Gastroesophageal sphincter (tissue), 4 donors: ENCODE data around the gene NRXN3. TPM values are rescaled to one million over a fixed set of nuclear protein-coding genes. Genes with fewer than 3 reads are reported as not detected.

Source experiments
- ATAC-seq: fragments of 150-250 bp; one replicate; pipeline ENCODE4 v1.9.1; 2016; ENCODE audit warnings: mild to moderate bottlenecking, moderate library complexity
- H3K27ac ChIP-seq, 4 donors: fragments of 200-600 bp; sonication (generic) in 3 of 4; 1 replicate in 3 of 4; 2 replicates in 1 of 4; pipeline ENCODE4 v1.5.1; 2016 to 2019
- H3K27me3 ChIP-seq: fragments of 200-600 bp; sonication (generic); one replicate; pipeline ENCODE4 v1.5.1; 2019
- H3K36me3 ChIP-seq, 2 donors: fragments of 200-600 bp; sonication (generic); one replicate each; pipeline ENCODE4 v1.5.1; 2019; ENCODE audit warnings: control low read depth in 1 of 2
- H3K4me1 ChIP-seq, 3 donors: fragments of 200-600 bp; sonication (generic); 1 replicate in 2 of 3; 2 replicates in 1 of 3; pipeline ENCODE4 v1.5.1; 2016 to 2019; ENCODE audit warnings: control low read depth in 2 of 3
- H3K4me3 ChIP-seq, 2 donors: fragments of 200-600 bp; sonication (generic); one replicate each; pipeline ENCODE4 v1.5.1; 2019; ENCODE audit warnings: mild to moderate bottlenecking in 1 of 2, moderate library complexity in 1 of 2
- H3K9me3 ChIP-seq, 3 donors: fragments of 200-600 bp; sonication (generic); one replicate each; pipeline ENCODE4 v1.5.1; 2017 to 2019; ENCODE audit warnings: control low read depth in 2 of 3
- CTCF ChIP-seq, 4 experiments: fragments of 200-600 bp in 2 of 4; fragments of 450-650 bp in 2 of 4; sonication (generic) in 1 of 4; IDR thresholded peaks; one replicate each; pipeline ENCODE4 v1.5.1; 2017 to 2019; ENCODE audit warnings: antibody characterized with exemption in 4 of 4, mild to moderate bottlenecking in 2 of 4, moderate library complexity in 2 of 4
- EP300 ChIP-seq: sonication (generic); formaldehyde crosslinking; IDR thresholded peaks from one replicate; pipeline ENCODE4 v1.6.1; 2017; ENCODE audit warnings: antibody characterized with exemption, mild to moderate bottlenecking
- POLR2A ChIP-seq, 2 donors: fragments of 450-650 bp; IDR thresholded peaks; one replicate each; pipeline ENCODE4 v1.6.1; 2017; ENCODE audit warnings: antibody characterized with exemption in 2 of 2, mild to moderate bottlenecking in 2 of 2, moderate library complexity in 1 of 2
- POLR2AphosphoS5 ChIP-seq: sonication (generic); formaldehyde crosslinking; IDR thresholded peaks from one replicate; pipeline ENCODE4 v1.6.1; 2017; ENCODE audit warnings: antibody characterized with exemption
- WGBS, 2 donors: methylation state at CpG; one replicate each; pipeline ENCODE4 v1.1.5; 2018; ENCODE audit warnings: low coverage in 1 of 2; 5-methylcytosine and 5-hydroxymethylcytosine counted together
- small RNA-seq, 4 donors: library from RNA; depleted of rRNA; stranded (forward); fragments of <200 nt; gene quantifications; one replicate each; pipeline ENCODE3, GENCODE V24; 2016
- total RNA-seq, 4 donors: library from RNA; depleted of rRNA; stranded (reverse); fragments of >200 nt; gene quantifications; one replicate each; pipeline ENCODE4 v1.1.0, GENCODE V29; 2016

Gene NRXN3
- total RNA-seq, 4 donors from 2014 or later: 74.2 to 192 (median 98.2) TPM

- TF ChIP-seq CTCF (IDR thresholded peaks at IDR 0.05) (no peak), POLR2A (IDR thresholded peaks at IDR 0.05) (no peak), POLR2AphosphoS5 (no peak), EP300 (no peak)
- no peaks in the 10 kb centered on the region for H3K27me3 ChIP-seq
- H3K36me3 ChIP-seq: no peaks in the 10 kb centered on the region
- ATAC-seq: no peak
- H3K27ac ChIP-seq: no peak overlapping the region
- 85 to 94% methylated on average over 2 of the region's 2 CpGs for WGBS, 2 donors
- no peaks in the 10 kb centered on the region for H3K4me1 ChIP-seq
- H3K9me3 ChIP-seq: no peaks in the 10 kb centered on the region
- H3K4me3 ChIP-seq: no peak overlapping the region
These were observed 1744.4 kb downstream of the NRXN3 start for GRCh38 chr14:79914595-79914994.

- ATAC-seq: no peak
- H3K27me3 ChIP-seq: no peaks in the 10 kb centered on the region
- no peak for TF ChIP-seq EP300
- TF ChIP-seq CTCF (IDR thresholded peaks at IDR 0.05): no peak
- TF ChIP-seq POLR2AphosphoS5: no peak
- TF ChIP-seq POLR2A (IDR thresholded peaks at IDR 0.05): no peak
- H3K36me3 ChIP-seq: no peaks in the 10 kb centered on the region
- no peak overlapping the region for H3K27ac ChIP-seq
- H3K4me1 ChIP-seq: no peaks in the 10 kb centered on the region
- no peak overlapping the region for H3K4me3 ChIP-seq
- WGBS, 2 donors: 56 to 75% methylated on average over 1 of the region's 1 CpG
- no peaks in the 10 kb centered on the region for H3K9me3 ChIP-seq
These were observed 1745.2 kb downstream of the NRXN3 start for GRCh38 chr14:79915406-79915805.

GRCh38 chr14:79916281-79916680 is 1746.1 kb downstream of the NRXN3 start:
- Histone ChIP-seq H3K4me1 (no peaks in the 10 kb centered on the region), H3K4me3 (no peak overlapping the region), H3K9me3 (no peaks in the 10 kb centered on the region), H3K27ac (no peak overlapping the region), H3K36me3 (no peaks in the 10 kb centered on the region), H3K27me3 (no peaks in the 10 kb centered on the region)
- no peak for ATAC-seq
- TF ChIP-seq EP300 (no peak), CTCF (IDR thresholded peaks at IDR 0.05) (no peak), POLR2AphosphoS5 (no peak), POLR2A (IDR thresholded peaks at IDR 0.05) (no peak)

GRCh38 chr14:79916892-79917291 is 1746.7 kb downstream of the NRXN3 start:
- TF ChIP-seq POLR2A (IDR thresholded peaks at IDR 0.05) (no peak), POLR2AphosphoS5 (no peak), CTCF (IDR thresholded peaks at IDR 0.05) (no peak), EP300 (no peak)
- Histone ChIP-seq H3K36me3 (no peaks in the 10 kb centered on the region), H3K27ac (no peak overlapping the region), H3K4me1 (no peaks in the 10 kb centered on the region), H3K4me3 (no peak overlapping the region), H3K27me3 (no peaks in the 10 kb centered on the region), H3K9me3 (no peaks in the 10 kb centered on the region)
- no peak for ATAC-seq
- WGBS, 2 donors: 92 to 100% methylated on average over 1 of the region's 1 CpG

Small RNA genes within 50 kb of the gene (small RNA-seq; reads per million reads assigned to genes)
- 0.18 to 2.2 (median 0.44) reads per million in 4 donors for gene RNA5SP388
